WERI-Rb-1 (cell line): Measurements from ENCODE around the gene RRBP1.
"Not testable (repeated sequence)": the region's sequence is repeated elsewhere in the genome, so short reads cannot be mapped to it uniquely, and the experiment has no call there.

Experiments used
- DNase-seq: peaks from one replicate; pipeline ENCODE4 v3.0.0-alpha.2; 2020
- H3K27ac ChIP-seq: fragments of 250-450 bp; sonication (Bioruptor Pico); 2 replicates; pipeline ENCODE4 v1.5.1; 2020; ENCODE audit warnings: mild to moderate bottlenecking, moderate library complexity
- H3K27me3 ChIP-seq: fragments of 250-450 bp; sonication (Bioruptor Pico); 2 replicates; pipeline ENCODE4 v1.5.1; 2021; ENCODE audit warnings: mild to moderate bottlenecking, low read depth, moderate library complexity; ENCODE audit not compliant: insufficient read depth, severe bottlenecking
- H3K36me3 ChIP-seq: fragments of 250-450 bp; sonication (Bioruptor Pico); 2 replicates; pipeline ENCODE4 v1.5.1; 2020; ENCODE audit warnings: mild to moderate bottlenecking, moderate library complexity
- H3K4me3 ChIP-seq: 2 replicates; pipeline ENCODE4 v1.5.1; 2011; ENCODE audit warnings: low read depth, mild to moderate bottlenecking, control low read depth, low read length
- H3K9me3 ChIP-seq: fragments of 250-450 bp; sonication (Bioruptor Pico); 2 replicates; pipeline ENCODE4 v1.5.1; 2021; ENCODE audit warnings: mild to moderate bottlenecking, moderate library complexity; ENCODE audit not compliant: severe bottlenecking
- TF ChIP-seq, protein P1 (sequence below): IDR thresholded peaks from 2 replicates; pipeline ENCODE4 v1.5.1; 2011; ENCODE audit warnings: low read depth, mild to moderate bottlenecking, control low read depth, inconsistent platforms, low read length

The RRBP1 gene

DNA sequence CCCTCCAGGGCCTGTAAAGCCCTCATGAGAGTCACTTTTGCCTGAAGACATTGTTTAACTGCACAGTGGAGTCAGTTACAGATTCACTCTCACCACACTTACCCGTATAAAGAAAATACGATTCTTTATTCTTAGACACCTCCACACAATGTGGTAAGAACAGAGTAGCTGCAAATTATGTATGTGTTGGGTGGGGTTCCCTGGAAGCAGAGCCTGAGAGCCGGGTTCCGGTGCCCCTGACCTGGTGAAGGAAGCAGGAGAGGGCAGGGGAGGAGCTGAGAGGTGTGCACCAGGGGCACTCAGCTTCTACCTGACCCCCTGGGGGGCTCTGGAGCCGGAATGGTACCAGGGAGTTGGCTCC lies 29.2 kb upstream of the RRBP1 start:
- Histone ChIP-seq H3K27me3 (no peaks in the 10 kb centered on the region), H3K36me3 (no peaks in the 10 kb centered on the region), H3K9me3 (no peaks in the 10 kb centered on the region), H3K4me3 (no peak overlapping the region), H3K27ac (no peak overlapping the region)
- TF ChIP-seq, protein P1, sequence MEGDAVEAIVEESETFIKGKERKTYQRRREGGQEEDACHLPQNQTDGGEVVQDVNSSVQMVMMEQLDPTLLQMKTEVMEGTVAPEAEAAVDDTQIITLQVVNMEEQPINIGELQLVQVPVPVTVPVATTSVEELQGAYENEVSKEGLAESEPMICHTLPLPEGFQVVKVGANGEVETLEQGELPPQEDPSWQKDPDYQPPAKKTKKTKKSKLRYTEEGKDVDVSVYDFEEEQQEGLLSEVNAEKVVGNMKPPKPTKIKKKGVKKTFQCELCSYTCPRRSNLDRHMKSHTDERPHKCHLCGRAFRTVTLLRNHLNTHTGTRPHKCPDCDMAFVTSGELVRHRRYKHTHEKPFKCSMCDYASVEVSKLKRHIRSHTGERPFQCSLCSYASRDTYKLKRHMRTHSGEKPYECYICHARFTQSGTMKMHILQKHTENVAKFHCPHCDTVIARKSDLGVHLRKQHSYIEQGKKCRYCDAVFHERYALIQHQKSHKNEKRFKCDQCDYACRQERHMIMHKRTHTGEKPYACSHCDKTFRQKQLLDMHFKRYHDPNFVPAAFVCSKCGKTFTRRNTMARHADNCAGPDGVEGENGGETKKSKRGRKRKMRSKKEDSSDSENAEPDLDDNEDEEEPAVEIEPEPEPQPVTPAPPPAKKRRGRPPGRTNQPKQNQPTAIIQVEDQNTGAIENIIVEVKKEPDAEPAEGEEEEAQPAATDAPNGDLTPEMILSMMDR, result no peak
- no peak for DNase-seq

DNA sequence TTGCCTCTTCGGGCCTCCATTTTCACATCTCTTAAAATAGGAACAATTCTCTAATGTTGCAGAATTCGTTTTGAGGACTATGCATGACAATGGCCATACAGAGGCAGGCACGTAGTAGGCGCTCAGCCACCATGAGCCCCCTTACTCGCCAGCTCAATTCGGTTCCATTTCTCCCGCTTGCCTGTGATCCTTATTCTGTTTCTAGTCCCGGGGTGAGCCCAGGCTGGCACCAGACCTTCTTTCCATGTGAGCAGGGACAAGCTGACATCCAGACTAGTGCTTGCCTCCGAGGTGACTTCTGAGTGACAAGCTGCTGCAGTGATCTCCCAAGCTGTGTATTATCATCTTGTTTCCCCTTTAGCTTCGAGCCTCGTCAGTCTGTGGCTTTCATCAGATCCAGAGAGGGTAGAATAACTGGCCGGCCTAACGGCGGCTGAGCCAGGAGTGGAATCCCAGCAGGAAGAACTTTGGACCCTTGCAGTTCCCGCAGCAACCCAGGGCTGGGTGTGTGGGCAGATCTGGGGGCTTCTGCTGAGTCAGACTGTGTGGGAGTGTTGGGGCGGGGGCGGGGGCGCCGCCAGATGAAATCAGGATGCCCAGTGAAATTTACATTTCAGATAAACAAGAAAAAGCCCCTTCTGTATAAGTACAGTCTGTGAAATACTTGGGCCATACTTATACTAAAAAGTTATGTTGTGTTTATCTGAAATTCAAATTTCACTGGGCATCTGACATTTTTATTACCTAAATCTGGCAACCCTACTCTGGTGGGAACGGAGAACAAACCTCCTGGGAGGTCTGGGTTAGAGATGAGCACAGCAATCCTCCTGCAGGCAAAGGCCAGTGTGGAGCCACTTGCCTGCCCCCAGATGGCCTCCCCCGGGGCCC lies 28.6 kb upstream of the RRBP1 start:
- Histone ChIP-seq H3K27ac (no peak overlapping the region), H3K27me3 (no peaks in the 10 kb centered on the region), H3K4me3 (no peak overlapping the region), H3K9me3 (no peaks in the 10 kb centered on the region), H3K36me3 (no peaks in the 10 kb centered on the region)
- no peak for DNase-seq
- TF ChIP-seq, protein P1, result no peak

DNA sequence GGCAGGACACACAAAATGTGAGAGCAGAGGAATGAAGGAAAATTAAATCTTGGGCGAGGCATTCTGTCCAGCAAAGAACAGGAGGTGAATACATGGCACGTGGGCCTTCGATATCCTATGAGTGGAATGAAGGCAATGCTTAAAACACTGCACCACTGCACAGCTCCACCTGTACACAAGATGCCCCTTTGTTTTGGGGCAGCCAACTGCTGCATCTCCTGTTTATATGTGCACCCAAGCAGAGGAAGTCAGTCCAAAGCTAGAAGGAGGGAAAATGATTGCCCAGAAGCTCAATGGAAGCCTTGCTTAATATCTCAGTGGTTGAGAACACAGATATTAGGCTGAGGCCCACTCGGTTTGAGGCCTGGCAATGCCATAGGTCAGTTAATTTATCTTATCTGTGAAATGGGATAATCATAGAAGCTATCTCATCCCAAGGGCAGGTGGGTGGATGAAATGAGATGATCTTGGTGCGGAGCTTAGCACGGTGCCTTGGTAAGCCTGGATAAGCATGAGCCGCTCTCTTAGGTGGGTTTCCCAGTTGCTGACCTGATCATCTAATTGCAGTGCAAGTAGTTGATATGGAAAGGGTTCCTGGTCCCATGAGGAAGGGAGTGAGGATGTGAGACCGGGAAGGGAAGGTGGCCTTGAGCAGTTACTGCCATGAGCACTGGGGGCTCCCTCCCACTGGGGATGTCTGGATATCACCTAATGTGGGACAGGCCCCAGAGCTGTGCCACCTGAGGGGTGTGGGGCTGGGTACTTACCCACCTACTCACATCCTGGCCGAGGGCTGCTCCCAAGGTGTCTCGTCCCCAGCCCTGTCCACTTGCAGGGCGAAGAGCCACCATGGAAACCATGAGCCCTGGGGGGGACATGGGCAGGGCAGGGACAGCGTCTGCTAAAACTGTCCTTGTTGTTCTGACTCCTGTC lies 27.6 kb upstream of the RRBP1 start:
- TF ChIP-seq, protein P1, result no peak
- Histone ChIP-seq H3K27ac (no peak overlapping the region), H3K4me3 (no peak overlapping the region), H3K27me3 (no peaks in the 10 kb centered on the region), H3K36me3 (no peaks in the 10 kb centered on the region), H3K9me3 (no peaks in the 10 kb centered on the region)
- DNase-seq, result no peak

DNA sequence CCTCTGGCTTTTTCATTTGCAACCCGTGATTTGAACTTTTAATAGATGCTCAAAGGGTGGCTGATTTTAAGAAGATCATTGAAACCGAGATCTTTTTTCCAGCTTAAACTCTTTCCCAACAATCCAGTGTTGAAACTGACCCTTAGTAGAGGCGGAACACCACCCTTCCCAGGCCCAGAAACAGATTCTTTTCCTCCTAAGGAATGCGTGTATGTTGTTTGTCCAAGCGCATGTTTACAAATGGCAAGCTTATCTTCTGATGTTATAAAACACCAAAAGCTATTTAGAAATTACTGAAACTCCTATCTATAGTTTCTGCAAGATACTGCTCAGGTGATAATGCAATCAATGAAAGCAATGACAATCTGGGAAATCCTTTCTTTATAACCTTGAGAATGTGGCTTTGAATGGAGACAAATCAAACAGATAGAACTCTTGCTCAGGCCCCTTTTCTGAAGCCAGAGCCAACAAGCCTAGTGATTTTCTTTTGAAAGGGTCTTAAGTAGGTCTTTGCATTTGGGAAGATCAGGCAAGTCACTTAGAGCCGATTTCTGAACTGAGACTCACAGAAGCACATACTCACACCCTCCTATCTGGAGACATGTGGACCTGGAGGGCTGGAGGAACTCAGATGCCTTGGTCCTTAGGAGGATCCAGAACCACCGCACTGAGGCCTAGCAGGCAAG lies 26.8 kb upstream of the RRBP1 start:
- H3K27me3 ChIP-seq, result no peaks in the 10 kb centered on the region
- H3K9me3 ChIP-seq, result no peaks in the 10 kb centered on the region
- DNase-seq, result no peak
- TF ChIP-seq, protein P1, result no peak
- H3K27ac ChIP-seq, result no peak overlapping the region
- no peak overlapping the region for H3K4me3 ChIP-seq
- H3K36me3 ChIP-seq, result no peaks in the 10 kb centered on the region

DNA sequence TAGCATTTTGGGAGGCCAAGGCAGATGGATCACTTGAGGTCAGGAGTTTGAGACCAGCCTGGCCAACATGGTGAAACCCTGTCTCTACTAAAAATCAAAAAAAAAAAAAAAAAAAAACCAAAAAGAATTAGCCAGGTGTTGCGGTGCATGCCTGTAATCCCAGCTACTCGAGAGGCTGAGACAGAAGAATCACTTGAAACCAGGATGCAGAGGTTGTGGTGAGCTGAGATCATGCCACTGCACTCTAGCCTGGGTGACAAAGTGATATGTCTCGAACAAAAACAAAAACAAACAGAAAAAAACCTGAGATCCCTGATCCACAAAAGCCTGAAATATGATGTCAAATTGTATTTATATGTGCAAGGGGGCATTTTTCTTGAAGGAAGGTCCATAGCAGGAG lies 25.9 kb upstream of the RRBP1 start:
- H3K27me3 ChIP-seq, H3K27ac ChIP-seq, H3K9me3 ChIP-seq, H3K4me3 ChIP-seq, H3K36me3 ChIP-seq, DNase-seq: not testable (repeated sequence)

DNA sequence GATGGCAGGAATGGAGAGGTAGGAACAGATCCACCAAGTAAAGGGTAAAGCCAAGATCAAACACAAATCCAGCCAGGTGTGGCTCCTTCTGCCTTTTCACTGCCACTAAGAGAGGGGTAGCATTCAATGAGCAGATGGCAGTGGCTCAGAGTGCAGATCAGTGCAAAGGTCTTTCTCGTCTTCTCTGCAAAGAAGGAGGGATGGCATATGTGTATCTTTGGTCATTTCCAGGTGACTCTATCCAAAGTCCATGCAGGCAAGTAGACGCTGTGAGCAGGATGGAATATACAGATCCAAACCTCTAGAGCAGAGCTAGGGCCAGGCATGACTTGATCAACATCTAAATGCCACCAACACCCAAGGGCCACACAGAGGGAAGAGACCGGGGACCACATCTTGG lies 24.6 kb upstream of the RRBP1 start:
- DNase-seq, result no peak
- Histone ChIP-seq H3K9me3 (no peaks in the 10 kb centered on the region), H3K36me3 (no peaks in the 10 kb centered on the region), H3K27me3 (no peaks in the 10 kb centered on the region), H3K4me3 (no peak overlapping the region), H3K27ac (no peak overlapping the region)
- TF ChIP-seq, protein P1, result no peak
